Neural cell (in vitro differentiated cells): ENCODE data around the gene HSPBAP1.

Experiments
- EZH2 ChIP-seq: fragments of 200-600, 300-800 bp; shearing (Covaris generic), sonication (generic); IDR thresholded peaks from 2 replicates; pipeline ENCODE4 v1.6.1; 2014; ENCODE audit warnings: antibody characterized with exemption, low read length, borderline replicate concordance, mild to moderate bottlenecking; ENCODE audit not compliant: insufficient read depth, poor library complexity, severe bottlenecking
- POLR2AphosphoS5 ChIP-seq: IDR thresholded peaks from 2 replicates; pipeline ENCODE4 v1.6.1; 2012
- SMC3 ChIP-seq: fragments of 450-650 bp; conservative IDR thresholded peaks from 2 replicates; pipeline ENCODE4 v1.6.1; 2014; ENCODE audit warnings: antibody characterized with exemption, mild to moderate bottlenecking, moderate library complexity; ENCODE audit not compliant: poor library complexity
- TAF1 ChIP-seq: IDR thresholded peaks from 2 replicates; pipeline ENCODE4 v1.6.1; 2012; ENCODE audit warnings: low read depth
- TF ChIP-seq, protein P1 (sequence below): fragments of 450-650 bp; IDR thresholded peaks from 2 replicates; pipeline ENCODE4 v1.5.1; 2014; ENCODE audit warnings: antibody characterized with exemption, mild to moderate bottlenecking, moderate library complexity; ENCODE audit not compliant: poor library complexity, severe bottlenecking

GRCh38 chr3:122772827-122773226, 20.8 kb downstream of the HSPBAP1 start:
- TF ChIP-seq POLR2AphosphoS5 (no peak), TAF1 (no peak), SMC3 (no peak), EZH2 (no peak)
- TF ChIP-seq, protein P1, sequence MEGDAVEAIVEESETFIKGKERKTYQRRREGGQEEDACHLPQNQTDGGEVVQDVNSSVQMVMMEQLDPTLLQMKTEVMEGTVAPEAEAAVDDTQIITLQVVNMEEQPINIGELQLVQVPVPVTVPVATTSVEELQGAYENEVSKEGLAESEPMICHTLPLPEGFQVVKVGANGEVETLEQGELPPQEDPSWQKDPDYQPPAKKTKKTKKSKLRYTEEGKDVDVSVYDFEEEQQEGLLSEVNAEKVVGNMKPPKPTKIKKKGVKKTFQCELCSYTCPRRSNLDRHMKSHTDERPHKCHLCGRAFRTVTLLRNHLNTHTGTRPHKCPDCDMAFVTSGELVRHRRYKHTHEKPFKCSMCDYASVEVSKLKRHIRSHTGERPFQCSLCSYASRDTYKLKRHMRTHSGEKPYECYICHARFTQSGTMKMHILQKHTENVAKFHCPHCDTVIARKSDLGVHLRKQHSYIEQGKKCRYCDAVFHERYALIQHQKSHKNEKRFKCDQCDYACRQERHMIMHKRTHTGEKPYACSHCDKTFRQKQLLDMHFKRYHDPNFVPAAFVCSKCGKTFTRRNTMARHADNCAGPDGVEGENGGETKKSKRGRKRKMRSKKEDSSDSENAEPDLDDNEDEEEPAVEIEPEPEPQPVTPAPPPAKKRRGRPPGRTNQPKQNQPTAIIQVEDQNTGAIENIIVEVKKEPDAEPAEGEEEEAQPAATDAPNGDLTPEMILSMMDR, result no peak
